Mesenchymal stem cell (in vitro differentiated cells and primary cell): ENCODE data around the gene SCN2B.

ENCODE experiments used
- DNase-seq: peaks from one replicate; pipeline ENCODE4 v3.0.0-alpha.2; 2013
- H2AFZ ChIP-seq: one replicate; pipeline ENCODE4 v1.6.1; 2013; ENCODE audit warnings: low read depth, mild to moderate bottlenecking, control low read depth, inconsistent platforms, low read length, moderate library complexity
- H2AK5ac ChIP-seq: 2 replicates; pipeline ENCODE4 v1.6.1; 2013; ENCODE audit warnings: low read length, moderate library complexity, mild to moderate bottlenecking, inconsistent platforms; ENCODE audit not compliant: severe bottlenecking
- H2BK120ac ChIP-seq: one replicate; pipeline ENCODE4 v1.6.1; 2013; ENCODE audit warnings: low read depth, mild to moderate bottlenecking, inconsistent platforms, low read length, moderate library complexity
- H2BK12ac ChIP-seq, 2 experiments: one replicate each; pipeline ENCODE4 v1.6.1; 2013; ENCODE audit warnings: inconsistent platforms in 2 of 2, low read length in 2 of 2, mild to moderate bottlenecking in 2 of 2, moderate library complexity in 2 of 2, control low read depth in 1 of 2
- H2BK15ac ChIP-seq: one replicate; pipeline ENCODE4 v1.6.1; 2013; ENCODE audit warnings: mild to moderate bottlenecking, low read depth, inconsistent platforms; ENCODE audit not compliant: poor library complexity, severe bottlenecking
- H2BK5ac ChIP-seq: 2 replicates; pipeline ENCODE4 v1.6.1; 2013; ENCODE audit warnings: low read depth, mild to moderate bottlenecking, low read length, control low read depth, inconsistent platforms; ENCODE audit not compliant: poor library complexity, severe bottlenecking
- H3K14ac ChIP-seq, 2 experiments: one replicate each; pipeline ENCODE4 v1.6.1; 2013; ENCODE audit warnings: inconsistent platforms in 2 of 2, low read length in 2 of 2, control low read depth in 1 of 2, mild to moderate bottlenecking in 1 of 2, moderate library complexity in 1 of 2
- H3K18ac ChIP-seq, 2 experiments: one replicate each; pipeline ENCODE4 v1.6.1; 2013; ENCODE audit warnings: inconsistent platforms in 2 of 2, low read length in 2 of 2, control low read depth in 1 of 2, low read depth in 1 of 2, mild to moderate bottlenecking in 1 of 2
- H3K23ac ChIP-seq, 2 experiments: one replicate each; pipeline ENCODE4 v1.6.1; 2013; ENCODE audit warnings: inconsistent platforms in 2 of 2, low read length in 2 of 2, mild to moderate bottlenecking in 2 of 2, moderate library complexity in 2 of 2, control low read depth in 1 of 2
- H3K27ac ChIP-seq: 2 replicates; pipeline ENCODE4 v1.5.1; 2013; ENCODE audit warnings: mild to moderate bottlenecking, moderate library complexity, low read length, control low read depth, inconsistent platforms; ENCODE audit not compliant: poor library complexity, severe bottlenecking
- H3K27me3 ChIP-seq, 2 experiments: 2 replicates each; pipeline versions ENCODE4 v1.6.1 to v1.7.0; 2013; ENCODE audit warnings: low read length in 2 of 2, mild to moderate bottlenecking in 2 of 2, moderate library complexity in 2 of 2, control low read depth in 1 of 2, inconsistent platforms in 1 of 2; ENCODE audit not compliant: control insufficient read depth in 1 of 2, insufficient read depth in 1 of 2
- H3K36me3 ChIP-seq, 2 experiments: 2 replicates each; pipeline versions ENCODE4 v1.6.1 to v1.7.0; 2013; ENCODE audit warnings: low read length in 2 of 2, control low read depth in 1 of 2, inconsistent platforms in 1 of 2, low read depth in 1 of 2, mild to moderate bottlenecking in 1 of 2; ENCODE audit not compliant: insufficient read depth in 2 of 2, control insufficient read depth in 1 of 2
- H3K4ac ChIP-seq, 2 experiments: one replicate each; pipeline ENCODE4 v1.6.1; 2013; ENCODE audit warnings: inconsistent platforms in 2 of 2, low read length in 2 of 2, mild to moderate bottlenecking in 2 of 2, moderate library complexity in 2 of 2, control low read depth in 1 of 2, low read depth in 1 of 2
- H3K4me1 ChIP-seq: 2 replicates; pipeline ENCODE4 v1.6.1; 2013; ENCODE audit warnings: low read depth, low read length, control low read depth; ENCODE audit not compliant: control insufficient read depth, insufficient read depth
- H3K4me2 ChIP-seq: 2 replicates; pipeline ENCODE4 v1.6.1; 2013; ENCODE audit warnings: low read length, mild to moderate bottlenecking, inconsistent platforms; ENCODE audit not compliant: poor library complexity, severe bottlenecking
- H3K4me3 ChIP-seq, 2 experiments: 2 replicates each; pipeline versions ENCODE4 v1.5.1 to v1.7.0; 2013; ENCODE audit warnings: low read length in 2 of 2, mild to moderate bottlenecking in 2 of 2, control low read depth in 1 of 2, low read depth in 1 of 2; ENCODE audit not compliant: insufficient read depth in 1 of 2
- H3K79me1 ChIP-seq: replicated peaks from 2 replicates; pipeline ENCODE4 v1.6.1; 2013; ENCODE audit warnings: mild to moderate bottlenecking, control low read depth, low read length, inconsistent platforms; ENCODE audit not compliant: poor library complexity, severe bottlenecking
- H3K9ac ChIP-seq: 2 replicates; pipeline ENCODE4 v1.7.0; 2013; ENCODE audit warnings: mild to moderate bottlenecking, low read length, moderate library complexity
- H3K9me3 ChIP-seq: 2 replicates; pipeline ENCODE4 v1.7.0; 2013; ENCODE audit warnings: mild to moderate bottlenecking, low read length; ENCODE audit not compliant: control insufficient read depth
- H4K8ac ChIP-seq: one replicate; pipeline ENCODE4 v1.6.1; 2013; ENCODE audit warnings: inconsistent platforms, mild to moderate bottlenecking, low read length, moderate library complexity
- H4K91ac ChIP-seq: one replicate; pipeline ENCODE4 v1.6.1; 2013; ENCODE audit warnings: mild to moderate bottlenecking, low read length, inconsistent platforms
- WGBS: methylation state at CpG from one replicate; pipeline ENCODE4 v1.1.7; 2013; ENCODE audit warnings: mixed read lengths; 5-methylcytosine and 5-hydroxymethylcytosine counted together

SCN2B gene

DNA sequence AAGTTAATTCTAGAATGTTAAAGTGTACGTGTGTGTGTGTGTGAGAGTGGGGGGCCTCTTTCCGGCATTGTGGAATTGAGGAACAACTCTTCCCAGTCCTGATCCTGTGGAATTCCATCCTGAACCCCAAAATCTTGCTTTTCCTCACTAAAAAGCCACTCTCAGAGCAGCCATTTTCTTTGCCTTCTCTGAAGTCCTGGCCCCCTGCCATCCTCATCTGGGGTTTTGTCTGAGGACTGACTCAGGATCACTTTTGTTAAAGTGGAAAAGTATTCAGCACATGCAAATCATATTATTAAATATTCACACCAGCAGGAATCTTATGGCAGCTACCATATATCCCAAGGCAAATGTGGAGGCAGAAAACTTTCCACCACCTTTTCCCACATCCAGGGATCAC, 27.6 kb downstream of the SCN2B start:
- Histone ChIP-seq H3K18ac (no peak overlapping the region), H3K4me3 (no peak overlapping the region), H2BK120ac (no peak overlapping the region), H3K14ac (no peak overlapping the region), H2AK5ac (no peak overlapping the region), H2BK15ac (no peak overlapping the region), H2BK12ac (no peak overlapping the region), H2AFZ (no peak overlapping the region), H4K8ac (no peak overlapping the region), H3K4ac (no peak overlapping the region), H3K36me3 (no peaks in the 10 kb centered on the region), H3K4me1 (peaks cover 21% of the 10 kb centered on the region), H4K91ac (no peak overlapping the region), H3K27me3 (peaks cover 89 to 98% of the 10 kb centered on the region in 2 experiments), H3K4me2 (no peak overlapping the region), H3K27ac (no peak overlapping the region), H3K9me3 (no peaks in the 10 kb centered on the region), H3K23ac (no peak overlapping the region), H2BK5ac (no peak overlapping the region), H3K79me1 (no peaks in the 10 kb centered on the region), H3K9ac (no peak overlapping the region)
- 100% methylated on average over 1 of the region's 2 CpGs for WGBS
- DNase-seq, result no peak

DNA sequence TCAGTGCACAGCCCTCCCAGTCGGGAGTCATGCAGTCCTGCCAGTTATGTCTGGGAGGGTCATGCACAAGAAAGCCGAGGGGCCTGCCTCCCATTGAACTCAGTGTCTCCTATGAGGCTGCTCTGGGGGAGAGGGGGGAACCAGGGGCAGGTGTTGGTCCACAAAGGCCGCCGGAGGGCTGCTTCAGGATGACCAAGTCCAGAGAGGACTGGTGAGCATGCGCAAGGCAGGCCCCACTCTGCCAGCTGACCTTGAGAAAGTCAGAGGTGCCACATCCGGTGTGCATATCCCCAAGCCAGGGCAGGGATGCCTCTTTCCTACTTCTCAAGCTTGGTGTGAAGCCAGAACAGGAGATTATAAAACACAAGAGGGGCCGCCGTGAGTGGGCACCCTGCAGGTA, 28.2 kb downstream of the SCN2B start:
- Histone ChIP-seq H3K9me3 (no peaks in the 10 kb centered on the region), H3K23ac (no peak overlapping the region), H2AK5ac (no peak overlapping the region), H3K79me1 (no peaks in the 10 kb centered on the region), H3K14ac (no peak overlapping the region), H3K4me3 (no peak overlapping the region), H3K36me3 (no peaks in the 10 kb centered on the region), H4K8ac (no peak overlapping the region), H2BK5ac (no peak overlapping the region), H3K4me2 (no peak overlapping the region), H3K18ac (no peak overlapping the region), H2AFZ (no peak overlapping the region), H3K4ac (no peak overlapping the region), H3K9ac (no peak overlapping the region), H3K4me1 (peaks cover 17% of the 10 kb centered on the region), H3K27ac (no peak overlapping the region), H4K91ac (no peak overlapping the region), H2BK12ac (no peak overlapping the region), H2BK120ac (no peak overlapping the region), H2BK15ac (no peak overlapping the region), H3K27me3 (peaks cover 87 to 98% of the 10 kb centered on the region in 2 experiments)
- DNase-seq, result no peak
- 81% methylated on average over 8 of the region's 8 CpGs for WGBS

DNA sequence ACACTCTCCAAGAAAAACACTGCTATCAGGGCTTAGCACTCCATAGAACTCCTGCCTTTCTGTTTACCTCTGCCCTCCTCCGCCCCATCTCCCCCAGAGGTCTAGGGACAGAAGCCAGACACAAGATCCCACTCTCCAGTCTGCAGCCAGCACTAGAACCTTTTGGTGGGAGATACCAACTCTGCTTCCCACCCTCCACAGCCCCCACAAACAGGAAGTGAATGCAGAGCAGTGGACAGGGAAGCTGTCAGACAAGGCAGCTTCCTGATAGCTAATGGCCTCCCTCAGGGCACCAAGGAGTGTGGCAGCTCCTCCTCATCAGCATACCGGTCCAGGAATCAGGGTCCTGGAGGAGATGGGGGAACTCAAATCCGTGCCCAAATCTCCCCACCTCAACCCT, 28.9 kb downstream of the SCN2B start:
- H3K18ac ChIP-seq, result no peak overlapping the region

DNA sequence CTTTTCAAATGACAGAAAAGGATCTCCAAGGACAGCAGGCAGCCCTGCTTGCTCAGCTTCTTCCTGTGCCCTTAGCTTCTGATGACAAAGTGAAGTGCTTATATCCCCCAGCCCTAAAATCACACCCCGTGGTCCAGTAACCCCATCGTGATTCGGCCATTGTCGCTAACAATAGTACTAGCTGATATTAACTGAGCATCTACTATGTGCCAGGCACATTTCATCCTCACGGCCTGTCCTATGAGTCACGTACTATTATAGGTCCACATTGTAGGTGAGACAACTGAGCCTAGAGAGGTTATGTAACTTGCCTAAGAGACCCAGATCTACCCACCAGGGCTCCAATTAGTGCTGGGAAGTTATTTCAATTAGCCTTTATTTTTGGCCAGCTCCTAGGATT, 29.9 kb downstream of the SCN2B start:
- Histone ChIP-seq H3K4me2 (no peak overlapping the region), H3K27me3 (peaks cover 89 to 98% of the 10 kb centered on the region in 2 experiments), H3K9ac (no peak overlapping the region), H4K8ac (no peak overlapping the region), H2BK12ac (no peak overlapping the region), H3K14ac (no peak overlapping the region), H3K18ac (no peak overlapping the region), H3K36me3 (no peaks in the 10 kb centered on the region), H3K4me3 (no peak overlapping the region), H2BK5ac (no peak overlapping the region), H2AFZ (no peak overlapping the region), H3K4ac (no peak overlapping the region), H2AK5ac (no peak overlapping the region), H3K79me1 (no peaks in the 10 kb centered on the region), H4K91ac (no peak overlapping the region), H2BK120ac (no peak overlapping the region), H3K4me1 (peaks cover 7% of the 10 kb centered on the region), H3K23ac (no peak overlapping the region), H3K9me3 (no peaks in the 10 kb centered on the region), H2BK15ac (no peak overlapping the region), H3K27ac (no peak overlapping the region)
- DNase-seq, result no peak
- 77% methylated on average over 6 of the region's 6 CpGs for WGBS

More for the DNA sequence above, 28.9 kb downstream of the SCN2B start:
- Histone ChIP-seq H3K27me3 (peaks cover 90 to 98% of the 10 kb centered on the region in 2 experiments), H3K27ac (no peak overlapping the region), H3K4me3 (no peak overlapping the region), H3K36me3 (no peaks in the 10 kb centered on the region), H3K79me1 (no peaks in the 10 kb centered on the region), H3K14ac (no peak overlapping the region), H4K91ac (no peak overlapping the region), H2AFZ (no peak overlapping the region), H2BK12ac (no peak overlapping the region), H3K4me2 (no peak overlapping the region), H2BK5ac (no peak overlapping the region), H3K23ac (no peak overlapping the region), H3K4me1 (peaks cover 11% of the 10 kb centered on the region), H3K4ac (no peak overlapping the region), H2BK120ac (no peak overlapping the region), H3K9me3 (no peaks in the 10 kb centered on the region), H4K8ac (no peak overlapping the region), H2BK15ac (no peak overlapping the region), H3K9ac (no peak overlapping the region), H2AK5ac (no peak overlapping the region)
- no peak for DNase-seq
- WGBS, result 58% methylated on average over 2 of the region's 3 CpGs
